Measurements from ENCODE around the gene COG1. TPM values are rescaled to one million over a fixed set of nuclear protein-coding genes. Genes with fewer than 3 reads are reported as not detected.

The COG1 gene
- total RNA-seq, 1 experiment from 2014 or later: 41.2 TPM

DNA sequence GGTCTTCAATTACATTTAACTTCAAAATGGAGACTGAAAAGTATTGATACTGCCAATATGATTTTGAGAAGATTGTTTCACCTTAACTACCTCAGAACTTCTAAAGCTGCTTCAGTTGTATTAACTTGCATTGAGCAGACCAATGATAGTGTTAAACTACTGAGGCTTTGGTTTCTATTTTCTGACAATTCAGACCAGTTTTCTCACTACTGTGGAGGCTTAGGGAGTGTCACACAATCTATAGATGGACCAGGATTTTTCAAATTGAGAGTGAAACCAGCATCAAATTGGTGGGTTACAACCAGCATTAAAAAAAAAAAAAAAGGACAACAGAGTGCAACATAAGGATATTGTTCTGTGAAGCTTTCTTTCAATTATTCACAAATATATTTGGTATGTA, 21.2 kb downstream of the COG1 start:
- no peaks in the 10 kb centered on the region for H3K9me3 ChIP-seq (ENCODE audit: control insufficient read depth, insufficient read depth, low read depth, low read length)
- H3K4me3 ChIP-seq (ENCODE audit: low read depth in 2 of 2, low read length in 2 of 2): no peak overlapping the region
- no peak for TF ChIP-seq SIN3A (IDR thresholded peaks at IDR 0.05; ENCODE audit: borderline replicate concordance, insufficient read depth, low read depth, low read length)
- TF ChIP-seq, protein P1, sequence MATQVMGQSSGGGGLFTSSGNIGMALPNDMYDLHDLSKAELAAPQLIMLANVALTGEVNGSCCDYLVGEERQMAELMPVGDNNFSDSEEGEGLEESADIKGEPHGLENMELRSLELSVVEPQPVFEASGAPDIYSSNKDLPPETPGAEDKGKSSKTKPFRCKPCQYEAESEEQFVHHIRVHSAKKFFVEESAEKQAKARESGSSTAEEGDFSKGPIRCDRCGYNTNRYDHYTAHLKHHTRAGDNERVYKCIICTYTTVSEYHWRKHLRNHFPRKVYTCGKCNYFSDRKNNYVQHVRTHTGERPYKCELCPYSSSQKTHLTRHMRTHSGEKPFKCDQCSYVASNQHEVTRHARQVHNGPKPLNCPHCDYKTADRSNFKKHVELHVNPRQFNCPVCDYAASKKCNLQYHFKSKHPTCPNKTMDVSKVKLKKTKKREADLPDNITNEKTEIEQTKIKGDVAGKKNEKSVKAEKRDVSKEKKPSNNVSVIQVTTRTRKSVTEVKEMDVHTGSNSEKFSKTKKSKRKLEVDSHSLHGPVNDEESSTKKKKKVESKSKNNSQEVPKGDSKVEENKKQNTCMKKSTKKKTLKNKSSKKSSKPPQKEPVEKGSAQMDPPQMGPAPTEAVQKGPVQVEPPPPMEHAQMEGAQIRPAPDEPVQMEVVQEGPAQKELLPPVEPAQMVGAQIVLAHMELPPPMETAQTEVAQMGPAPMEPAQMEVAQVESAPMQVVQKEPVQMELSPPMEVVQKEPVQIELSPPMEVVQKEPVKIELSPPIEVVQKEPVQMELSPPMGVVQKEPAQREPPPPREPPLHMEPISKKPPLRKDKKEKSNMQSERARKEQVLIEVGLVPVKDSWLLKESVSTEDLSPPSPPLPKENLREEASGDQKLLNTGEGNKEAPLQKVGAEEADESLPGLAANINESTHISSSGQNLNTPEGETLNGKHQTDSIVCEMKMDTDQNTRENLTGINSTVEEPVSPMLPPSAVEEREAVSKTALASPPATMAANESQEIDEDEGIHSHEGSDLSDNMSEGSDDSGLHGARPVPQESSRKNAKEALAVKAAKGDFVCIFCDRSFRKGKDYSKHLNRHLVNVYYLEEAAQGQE (IDR thresholded peaks at IDR 0.05; ENCODE audit: insufficient read depth in 1 of 2, low read depth in 2 of 2, low read length in 1 of 2): no peak
- TF ChIP-seq POLR2AphosphoS5 (IDR thresholded peaks at IDR 0.05; ENCODE audit: low read depth, low read length): no peak
- TF ChIP-seq TCF7L2 (IDR thresholded peaks at IDR 0.05; ENCODE audit: low read depth, low read length): no peak
- TF ChIP-seq, protein P2, sequence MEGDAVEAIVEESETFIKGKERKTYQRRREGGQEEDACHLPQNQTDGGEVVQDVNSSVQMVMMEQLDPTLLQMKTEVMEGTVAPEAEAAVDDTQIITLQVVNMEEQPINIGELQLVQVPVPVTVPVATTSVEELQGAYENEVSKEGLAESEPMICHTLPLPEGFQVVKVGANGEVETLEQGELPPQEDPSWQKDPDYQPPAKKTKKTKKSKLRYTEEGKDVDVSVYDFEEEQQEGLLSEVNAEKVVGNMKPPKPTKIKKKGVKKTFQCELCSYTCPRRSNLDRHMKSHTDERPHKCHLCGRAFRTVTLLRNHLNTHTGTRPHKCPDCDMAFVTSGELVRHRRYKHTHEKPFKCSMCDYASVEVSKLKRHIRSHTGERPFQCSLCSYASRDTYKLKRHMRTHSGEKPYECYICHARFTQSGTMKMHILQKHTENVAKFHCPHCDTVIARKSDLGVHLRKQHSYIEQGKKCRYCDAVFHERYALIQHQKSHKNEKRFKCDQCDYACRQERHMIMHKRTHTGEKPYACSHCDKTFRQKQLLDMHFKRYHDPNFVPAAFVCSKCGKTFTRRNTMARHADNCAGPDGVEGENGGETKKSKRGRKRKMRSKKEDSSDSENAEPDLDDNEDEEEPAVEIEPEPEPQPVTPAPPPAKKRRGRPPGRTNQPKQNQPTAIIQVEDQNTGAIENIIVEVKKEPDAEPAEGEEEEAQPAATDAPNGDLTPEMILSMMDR (IDR thresholded peaks at IDR 0.05): no peak
- BruUV-seq (replicated peaks): no TSS peak
- DNase-seq (ENCODE audit: low read depth, low spot score) (no peak), ATAC-seq (no peak)
- CTCF ChIA-PET: interaction anchor here (0.7 kb wide), 1 partner anchor 76 kb away, joined by 4 read pairs; no protein-coding TSS in a partner anchor
- no peaks in the 10 kb centered on the region for H3K27me3 ChIP-seq (ENCODE audit: control insufficient read depth, insufficient read depth, low read length)
- intact Hi-C loops (cut with micrococcal nuclease; ENCODE audit: unreplicated experiment) (no loop called here), in situ Hi-C loops (cut with HindIII; ENCODE audit: low pct_unique_long_range_greater_than_20kb, low sequenced_read_pairs) (no loop called here)
- no peaks in the 10 kb centered on the region for H3K4me1 ChIP-seq (ENCODE audit: control insufficient read depth, insufficient read depth, low read length)
- H3K36me3 ChIP-seq (ENCODE audit: control insufficient read depth, insufficient read depth, low read length): peaks cover 6% of the 10 kb centered on the region
- POLR2A ChIA-PET: no interaction called here
- no peak overlapping the region for H3K27ac ChIP-seq (ENCODE audit: low read length)

DNA sequence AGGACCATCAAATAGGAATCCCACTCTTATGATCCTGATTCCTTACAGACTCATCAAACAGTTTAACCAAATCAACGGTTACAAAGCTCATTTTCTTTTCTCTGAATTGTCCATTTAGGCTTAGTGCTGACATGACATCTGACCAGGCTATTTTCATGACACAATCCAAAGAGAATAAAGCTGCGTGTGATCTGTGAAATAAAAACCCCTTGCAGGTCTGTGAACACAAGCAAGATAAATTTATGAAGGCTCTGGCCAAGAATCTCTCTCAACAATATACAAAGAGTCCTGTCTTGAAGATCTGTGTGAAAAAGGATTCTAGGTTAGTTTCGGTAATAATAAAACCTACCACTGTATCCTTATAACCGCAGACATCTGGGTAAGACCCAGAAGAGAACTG, 22.0 kb downstream of the COG1 start:
- no peaks in the 10 kb centered on the region for H3K9me3 ChIP-seq (ENCODE audit: control insufficient read depth, insufficient read depth, low read depth, low read length)
- TF ChIP-seq, protein P1 (IDR thresholded peaks at IDR 0.05; ENCODE audit: insufficient read depth in 1 of 2, low read depth in 2 of 2, low read length in 1 of 2): no peak
- TF ChIP-seq POLR2AphosphoS5 (IDR thresholded peaks at IDR 0.05; ENCODE audit: low read depth, low read length) (no peak), SIN3A (IDR thresholded peaks at IDR 0.05; ENCODE audit: borderline replicate concordance, insufficient read depth, low read depth, low read length) (no peak), TCF7L2 (IDR thresholded peaks at IDR 0.05; ENCODE audit: low read depth, low read length) (no peak)
- TF ChIP-seq, protein P2 (IDR thresholded peaks at IDR 0.05): no peak
- no TSS peak for BruUV-seq (replicated peaks)
- no peak overlapping the region for H3K27ac ChIP-seq (ENCODE audit: low read length)
- ChIA-PET POLR2A (no interaction called here), CTCF (no interaction called here)
- in situ Hi-C loops (cut with HindIII; ENCODE audit: low pct_unique_long_range_greater_than_20kb, low sequenced_read_pairs): no loop called here
- no peak for ATAC-seq
- no peak overlapping the region for H3K4me3 ChIP-seq (ENCODE audit: low read depth in 2 of 2, low read length in 2 of 2)
- H3K4me1 ChIP-seq (ENCODE audit: control insufficient read depth, insufficient read depth, low read length): no peaks in the 10 kb centered on the region
- intact Hi-C loops (cut with micrococcal nuclease; ENCODE audit: unreplicated experiment): no loop called here
- DNase-seq (ENCODE audit: low read depth, low spot score): no peak
- H3K27me3 ChIP-seq (ENCODE audit: control insufficient read depth, insufficient read depth, low read length): no peaks in the 10 kb centered on the region
- 0 out of 2 replicates have a peak, but pooled peaks cover 2% of the 10 kb centered on the region for H3K36me3 ChIP-seq (ENCODE audit: control insufficient read depth, insufficient read depth, low read length)

Data from Panc1 (cell line).